OCI-LY3 (cell line): ENCODE measurements around the gene TMEM63A.

Source experiments
- H2AFZ ChIP-seq: fragments of 200-600, 300-600 bp; shearing (Covaris generic); 2 replicates; pipeline ENCODE4 v1.6.0; 2014; ENCODE audit warnings: antibody characterized with exemption, low read depth, low read length
- H3K27ac ChIP-seq: fragments of 200-600, 300-600 bp; sonication (generic); 2 replicates; pipeline ENCODE4 v1.5.1; 2014; ENCODE audit warnings: mild to moderate bottlenecking, low read length, moderate library complexity, mixed read lengths
- H3K27me3 ChIP-seq: fragments of 200-600, 300-600 bp; sonication (generic); 2 replicates; pipeline ENCODE4 v1.6.1; 2014; ENCODE audit warnings: low read depth, low read length, mixed read lengths
- H3K36me3 ChIP-seq: fragments of 200-600, 300-600 bp; sonication (generic); replicated peaks from 2 replicates; pipeline ENCODE3; 2014; ENCODE audit warnings: low read depth, low read length, mixed read lengths
- H3K4me1 ChIP-seq: fragments of 300-600, 200-600 bp; sonication (generic); 2 replicates; pipeline ENCODE4 v1.6.1; 2014; ENCODE audit warnings: low read length, mixed read lengths
- H3K4me2 ChIP-seq: fragments of 200-600, 300-600 bp; sonication (generic); 2 replicates; pipeline ENCODE4 v1.6.1; 2014; ENCODE audit warnings: low read length, mixed read lengths
- H3K4me3 ChIP-seq: fragments of 300-600, 200-600 bp; sonication (generic); 2 replicates; pipeline ENCODE4 v1.5.1; 2014; ENCODE audit warnings: antibody characterized with exemption, mild to moderate bottlenecking, low read length, moderate library complexity
- H3K79me2 ChIP-seq: fragments of 300-600, 200-600 bp; shearing (Covaris generic); 2 replicates; pipeline ENCODE4 v1.6.1; 2014; ENCODE audit warnings: mild to moderate bottlenecking, low read length, mixed read lengths
- H3K9ac ChIP-seq: fragments of 300-600, 200-600 bp; shearing (Covaris generic); 2 replicates; pipeline ENCODE4 v1.6.0; 2014; ENCODE audit warnings: mild to moderate bottlenecking, low read length, moderate library complexity
- H3K9me3 ChIP-seq: fragments of 200-600, 300-600 bp; shearing (Covaris generic); 2 replicates; pipeline ENCODE4 v1.6.1; 2014; ENCODE audit warnings: low read length, mixed read lengths; ENCODE audit not compliant: insufficient read depth
- H4K20me1 ChIP-seq: fragments of 200-600, 300-600 bp; sonication (generic); 2 replicates; pipeline ENCODE4 v1.6.1; 2016; ENCODE audit warnings: low read length, mixed read lengths; ENCODE audit not compliant: insufficient read depth
- CTCF ChIP-seq: fragments of 200-600, 300-600 bp; sonication (generic); IDR thresholded peaks from 2 replicates; pipeline ENCODE4 v1.5.1; 2014; ENCODE audit warnings: antibody characterized with exemption, low read length, low read depth
- EZH2phosphoT487 ChIP-seq: fragments of 200-600 bp; shearing (Covaris generic); IDR thresholded peaks from 2 replicates; pipeline ENCODE4 v1.6.1; 2018; ENCODE audit warnings: antibody characterized with exemption, mixed run types, low read depth

Gene TMEM63A

GRCh38 chr1:225820522-225821120 is 61.6 kb downstream of the TMEM63A start:
- no peak overlapping the region for H3K27ac ChIP-seq
- no peak overlapping the region for H3K4me2 ChIP-seq
- no peak overlapping the region for H2AFZ ChIP-seq

GRCh38 chr1:225819346-225820192 is 62.6 kb downstream of the TMEM63A start:
- H3K4me3 ChIP-seq: no peak overlapping the region
- no peak overlapping the region for H2AFZ ChIP-seq
- peaks cover 4% of the 10 kb centered on the region; the same call in 1 of the 2 replicates for H3K4me1 ChIP-seq
- no peaks in the 10 kb centered on the region for H3K27me3 ChIP-seq
- H3K9me3 ChIP-seq: no peaks in the 10 kb centered on the region
- no peaks in the 10 kb centered on the region for H3K79me2 ChIP-seq
- no peak overlapping the region for H3K27ac ChIP-seq
- no peak overlapping the region for H3K9ac ChIP-seq
- H4K20me1 ChIP-seq: no peaks in the 10 kb centered on the region
- TF ChIP-seq EZH2phosphoT487 (no peak), CTCF (no peak)
- no peak overlapping the region for H3K4me2 ChIP-seq
- no peaks in the 10 kb centered on the region for H3K36me3 ChIP-seq

More at GRCh38 chr1:225820522-225821120, 61.6 kb downstream of the TMEM63A start:
- H3K4me3 ChIP-seq: no peak overlapping the region
- no peaks in the 10 kb centered on the region for H3K27me3 ChIP-seq
- H3K9ac ChIP-seq: no peak overlapping the region
- TF ChIP-seq EZH2phosphoT487: no peak
- TF ChIP-seq CTCF: no peak
- H3K36me3 ChIP-seq: no peaks in the 10 kb centered on the region
- H3K79me2 ChIP-seq: no peaks in the 10 kb centered on the region
- H3K4me1 ChIP-seq: peaks cover 4% of the 10 kb centered on the region; the same call in 1 of the 2 replicates
- H3K9me3 ChIP-seq: no peaks in the 10 kb centered on the region
- no peaks in the 10 kb centered on the region for H4K20me1 ChIP-seq

GRCh38 chr1:225818229-225818628 is 64.0 kb downstream of the TMEM63A start:
- no peak overlapping the region for H2AFZ ChIP-seq
- H3K9me3 ChIP-seq: no peaks in the 10 kb centered on the region
- no peaks in the 10 kb centered on the region for H3K79me2 ChIP-seq
- no peaks in the 10 kb centered on the region for H4K20me1 ChIP-seq
- no peak overlapping the region for H3K4me2 ChIP-seq
- no peaks in the 10 kb centered on the region for H3K36me3 ChIP-seq
- H3K4me1 ChIP-seq: peaks cover 4% of the 10 kb centered on the region; the same call in 1 of the 2 replicates
- H3K27ac ChIP-seq: no peak overlapping the region
- no peak overlapping the region for H3K4me3 ChIP-seq
- H3K9ac ChIP-seq: no peak overlapping the region
- TF ChIP-seq EZH2phosphoT487 (no peak), CTCF (no peak)
- H3K27me3 ChIP-seq: no peaks in the 10 kb centered on the region

- H3K4me3 ChIP-seq: no peak overlapping the region
- H3K27ac ChIP-seq: no peak overlapping the region
- no peak for TF ChIP-seq EZH2phosphoT487
- no peak for TF ChIP-seq CTCF
- H3K27me3 ChIP-seq: no peaks in the 10 kb centered on the region
- no peak overlapping the region for H2AFZ ChIP-seq
- H3K36me3 ChIP-seq: no peaks in the 10 kb centered on the region
- no peaks in the 10 kb centered on the region for H4K20me1 ChIP-seq
- peaks cover 4% of the 10 kb centered on the region; the same call in 1 of the 2 replicates for H3K4me1 ChIP-seq
- no peaks in the 10 kb centered on the region for H3K9me3 ChIP-seq
- no peaks in the 10 kb centered on the region for H3K79me2 ChIP-seq
- no peak overlapping the region for H3K4me2 ChIP-seq
- H3K9ac ChIP-seq: no peak overlapping the region
Measured at GRCh38 chr1:225817611-225818061, 64.5 kb downstream of the TMEM63A start.
